ENCODE data around the gene LCE5A.

LCE5A gene

DNA sequence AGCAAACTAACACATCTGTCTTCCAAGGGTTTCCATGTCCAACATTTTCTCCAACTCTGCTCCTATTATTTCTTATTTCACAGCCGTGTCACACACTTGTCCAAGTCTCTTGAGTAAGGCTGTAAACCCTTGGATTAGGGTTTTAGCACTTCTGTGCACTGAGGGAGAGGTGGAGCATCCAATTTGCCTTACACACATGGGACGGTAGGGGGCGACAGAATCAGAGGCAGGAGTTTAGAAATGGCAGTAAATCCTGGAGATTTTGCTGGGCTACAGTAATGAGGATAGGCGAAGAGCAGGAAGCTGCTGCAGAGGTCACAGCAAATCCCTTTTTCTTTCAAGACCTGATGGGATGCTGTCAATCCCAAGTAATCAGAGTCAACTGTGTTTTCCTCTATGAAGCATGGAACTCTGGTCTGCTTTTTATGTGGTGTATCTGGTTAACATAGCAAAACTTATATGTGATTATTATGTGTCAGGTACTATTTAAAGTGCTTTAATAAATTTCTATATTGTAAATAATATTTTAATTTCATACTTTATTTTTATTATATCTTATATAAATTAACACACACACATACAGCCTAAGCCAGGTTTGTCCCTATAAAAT, 15.4 kb upstream of the LCE5A start:
- no peak for TF ChIP-seq SIN3A (IDR thresholded peaks at IDR 0.05; ENCODE audit: borderline replicate concordance, insufficient read depth, low read length)
- no peak for TF ChIP-seq FOXP2 (optimal IDR thresholded peaks at IDR 0.05; ENCODE audit: borderline replicate concordance, extremely low read depth, extremely low read length, insufficient read depth)
- TF ChIP-seq, protein P1, sequence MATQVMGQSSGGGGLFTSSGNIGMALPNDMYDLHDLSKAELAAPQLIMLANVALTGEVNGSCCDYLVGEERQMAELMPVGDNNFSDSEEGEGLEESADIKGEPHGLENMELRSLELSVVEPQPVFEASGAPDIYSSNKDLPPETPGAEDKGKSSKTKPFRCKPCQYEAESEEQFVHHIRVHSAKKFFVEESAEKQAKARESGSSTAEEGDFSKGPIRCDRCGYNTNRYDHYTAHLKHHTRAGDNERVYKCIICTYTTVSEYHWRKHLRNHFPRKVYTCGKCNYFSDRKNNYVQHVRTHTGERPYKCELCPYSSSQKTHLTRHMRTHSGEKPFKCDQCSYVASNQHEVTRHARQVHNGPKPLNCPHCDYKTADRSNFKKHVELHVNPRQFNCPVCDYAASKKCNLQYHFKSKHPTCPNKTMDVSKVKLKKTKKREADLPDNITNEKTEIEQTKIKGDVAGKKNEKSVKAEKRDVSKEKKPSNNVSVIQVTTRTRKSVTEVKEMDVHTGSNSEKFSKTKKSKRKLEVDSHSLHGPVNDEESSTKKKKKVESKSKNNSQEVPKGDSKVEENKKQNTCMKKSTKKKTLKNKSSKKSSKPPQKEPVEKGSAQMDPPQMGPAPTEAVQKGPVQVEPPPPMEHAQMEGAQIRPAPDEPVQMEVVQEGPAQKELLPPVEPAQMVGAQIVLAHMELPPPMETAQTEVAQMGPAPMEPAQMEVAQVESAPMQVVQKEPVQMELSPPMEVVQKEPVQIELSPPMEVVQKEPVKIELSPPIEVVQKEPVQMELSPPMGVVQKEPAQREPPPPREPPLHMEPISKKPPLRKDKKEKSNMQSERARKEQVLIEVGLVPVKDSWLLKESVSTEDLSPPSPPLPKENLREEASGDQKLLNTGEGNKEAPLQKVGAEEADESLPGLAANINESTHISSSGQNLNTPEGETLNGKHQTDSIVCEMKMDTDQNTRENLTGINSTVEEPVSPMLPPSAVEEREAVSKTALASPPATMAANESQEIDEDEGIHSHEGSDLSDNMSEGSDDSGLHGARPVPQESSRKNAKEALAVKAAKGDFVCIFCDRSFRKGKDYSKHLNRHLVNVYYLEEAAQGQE (IDR thresholded peaks at IDR 0.05; ENCODE audit: insufficient read depth in 1 of 2, low read depth in 2 of 2, low read length in 2 of 2), result no peak
- TF ChIP-seq TAF1 (IDR thresholded peaks at IDR 0.05; ENCODE audit: borderline replicate concordance, insufficient read depth, low read length), result no peak
- no peak for TF ChIP-seq POLR2AphosphoS5 (IDR thresholded peaks at IDR 0.05; ENCODE audit: low read depth, low read length)

DNA sequence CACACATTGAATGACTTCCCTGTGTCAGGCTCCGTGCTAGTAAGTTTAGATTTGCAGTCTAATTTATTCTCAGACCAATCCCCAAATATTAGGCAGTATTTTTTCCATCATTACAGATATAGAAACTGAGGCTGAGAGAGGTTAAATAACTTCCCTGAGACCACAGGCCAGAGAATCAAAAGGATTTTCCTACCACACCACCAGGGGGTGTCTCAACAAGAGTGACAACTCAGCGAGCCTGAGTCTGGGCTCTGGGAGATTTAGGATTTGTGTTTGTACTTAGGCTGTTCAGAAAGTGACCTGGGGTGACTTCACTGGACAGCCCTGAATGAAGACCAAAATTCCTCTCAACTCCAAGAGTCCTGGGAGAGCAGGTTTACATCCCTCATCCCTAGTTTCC, 13.3 kb upstream of the LCE5A start:
- TF ChIP-seq SIN3A (IDR thresholded peaks at IDR 0.05; ENCODE audit: borderline replicate concordance, insufficient read depth, low read length) (no peak), POLR2AphosphoS5 (IDR thresholded peaks at IDR 0.05; ENCODE audit: low read depth, low read length) (no peak), TAF1 (IDR thresholded peaks at IDR 0.05; ENCODE audit: borderline replicate concordance, insufficient read depth, low read length) (no peak), FOXP2 (optimal IDR thresholded peaks at IDR 0.05; ENCODE audit: borderline replicate concordance, extremely low read depth, extremely low read length, insufficient read depth) (no peak)
- TF ChIP-seq, protein P1 (IDR thresholded peaks at IDR 0.05; ENCODE audit: insufficient read depth in 1 of 2, low read depth in 2 of 2, low read length in 2 of 2), result no peak

DNA sequence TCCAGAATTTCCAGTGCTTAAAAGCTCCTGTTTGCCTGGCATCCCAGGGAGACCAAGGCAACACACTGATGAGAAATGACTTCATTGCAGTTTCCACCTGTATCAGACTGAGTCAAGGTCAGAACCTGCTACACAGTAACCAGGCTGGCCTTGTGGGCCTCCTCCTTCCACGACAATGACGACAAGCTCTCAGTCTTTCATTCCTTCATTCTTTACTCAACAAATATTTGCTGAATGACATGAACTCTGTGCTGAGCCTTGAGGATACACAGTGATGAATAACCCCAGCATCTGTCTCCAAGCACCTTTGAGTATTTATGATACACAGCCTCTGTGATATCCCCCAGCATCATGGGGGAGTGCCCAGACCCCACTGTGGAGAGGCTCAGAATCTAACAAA, 8.9 kb upstream of the LCE5A start:
- TF ChIP-seq FOXP2 (optimal IDR thresholded peaks at IDR 0.05; ENCODE audit: borderline replicate concordance, extremely low read depth, extremely low read length, insufficient read depth) (no peak), POLR2AphosphoS5 (IDR thresholded peaks at IDR 0.05; ENCODE audit: low read depth, low read length) (no peak), TAF1 (IDR thresholded peaks at IDR 0.05; ENCODE audit: borderline replicate concordance, insufficient read depth, low read length) (no peak), SIN3A (IDR thresholded peaks at IDR 0.05; ENCODE audit: borderline replicate concordance, insufficient read depth, low read length) (no peak)
- TF ChIP-seq, protein P1 (IDR thresholded peaks at IDR 0.05; ENCODE audit: insufficient read depth in 1 of 2, low read depth in 2 of 2, low read length in 2 of 2), result no peak

DNA sequence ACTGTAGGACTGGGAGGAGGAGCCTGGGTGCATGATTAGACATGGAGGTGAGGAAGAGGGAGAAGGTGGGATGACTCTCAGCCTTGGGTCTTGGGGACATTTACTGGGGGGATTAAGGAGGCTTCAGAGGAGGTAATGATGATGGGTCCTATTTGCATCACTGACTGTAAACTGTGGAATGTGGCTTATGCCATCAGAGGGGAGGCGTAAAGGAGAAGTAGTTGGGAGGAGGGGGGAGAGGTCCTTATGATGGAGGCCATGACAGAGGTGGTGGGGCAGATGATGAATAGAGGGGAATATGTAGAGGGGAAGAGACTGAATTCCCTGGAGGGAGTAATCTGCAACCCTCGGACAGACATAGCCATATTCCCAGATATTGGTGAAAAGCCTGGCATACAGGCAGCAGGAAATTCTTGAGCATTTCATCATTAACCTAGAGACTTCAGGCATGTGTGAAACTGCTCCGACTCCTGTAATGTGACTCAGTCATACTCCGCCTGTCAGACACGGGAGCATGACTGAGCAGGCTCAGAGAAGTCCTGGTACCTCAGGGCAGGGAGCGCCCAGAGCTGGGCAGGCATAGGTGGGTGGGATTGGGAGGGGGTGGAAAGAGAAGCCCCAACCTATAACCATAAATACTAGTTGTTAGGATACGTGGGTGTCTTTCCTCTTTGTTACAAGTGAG, 8.0 kb upstream of the LCE5A start:
- TF ChIP-seq, protein P1 (IDR thresholded peaks at IDR 0.05; ENCODE audit: insufficient read depth in 1 of 2, low read depth in 2 of 2, low read length in 2 of 2), result no peak
